IPS DF 4.7 (cell line): ENCODE measurements around the gene ZNF333.
"Not testable (repeated sequence)": the region's sequence is repeated elsewhere in the genome, so short reads cannot be mapped to it uniquely, and the experiment has no call there.

ENCODE experiments used
- DNase-seq: peaks from one replicate; pipeline ENCODE4 v3.0.0-alpha.2; 2013; ENCODE audit warnings: low spot score; ENCODE audit errors: extremely low read depth

Gene ZNF333

DNA sequence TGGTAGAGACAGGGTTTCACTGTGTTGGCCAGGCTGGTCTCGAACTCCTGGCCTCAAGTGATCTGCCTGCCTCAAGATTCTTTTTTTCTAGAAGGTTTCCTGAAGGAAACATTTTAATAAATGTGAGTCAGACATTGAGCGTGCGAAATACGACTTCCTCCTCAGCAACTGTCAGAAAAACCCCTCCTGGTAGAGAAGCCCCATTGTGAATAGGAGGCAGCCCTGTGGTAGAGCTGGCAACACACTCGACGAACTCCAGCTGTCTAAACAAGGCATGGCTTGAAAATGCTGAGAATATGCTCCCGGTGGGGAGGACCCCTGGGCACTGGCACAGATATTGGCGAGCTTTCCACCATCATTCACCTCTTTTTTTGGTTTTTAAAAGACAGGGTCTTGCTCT, 9.8 kb downstream of the ZNF333 start:
- no peak for DNase-seq

DNA sequence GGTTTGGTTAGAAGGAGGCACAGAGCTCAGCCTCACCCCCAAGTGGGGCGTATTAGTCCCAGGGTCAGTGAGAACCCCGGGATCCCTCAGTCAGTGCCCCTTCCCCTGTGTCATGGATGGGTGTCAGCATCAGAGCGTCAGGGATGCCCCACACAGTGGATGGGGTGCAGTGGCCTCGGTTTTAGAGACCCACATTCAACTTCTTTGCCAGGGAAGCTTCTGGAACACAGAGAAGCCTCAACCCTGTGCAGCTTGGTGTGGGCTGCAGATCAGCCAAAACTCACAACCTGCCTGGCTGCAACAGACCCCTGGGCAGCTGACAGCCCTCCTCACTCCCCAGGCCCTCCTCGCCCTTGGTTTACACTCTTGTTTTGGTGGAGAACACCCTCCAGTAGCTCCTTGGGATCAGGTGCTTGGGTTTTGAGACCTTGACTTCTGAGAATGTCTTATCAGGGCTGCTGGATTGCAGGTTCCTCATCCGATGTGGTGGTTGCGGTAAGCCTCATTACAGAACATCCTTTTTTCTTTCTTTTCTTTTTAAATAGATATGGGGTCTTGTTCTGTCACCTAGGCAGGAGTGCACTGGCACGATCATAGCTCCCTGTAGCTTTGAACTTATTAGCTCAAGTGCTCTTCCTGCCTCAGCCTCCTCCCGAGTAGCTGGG, 11.0 kb downstream of the ZNF333 start:
- DNase-seq: no peak

DNA sequence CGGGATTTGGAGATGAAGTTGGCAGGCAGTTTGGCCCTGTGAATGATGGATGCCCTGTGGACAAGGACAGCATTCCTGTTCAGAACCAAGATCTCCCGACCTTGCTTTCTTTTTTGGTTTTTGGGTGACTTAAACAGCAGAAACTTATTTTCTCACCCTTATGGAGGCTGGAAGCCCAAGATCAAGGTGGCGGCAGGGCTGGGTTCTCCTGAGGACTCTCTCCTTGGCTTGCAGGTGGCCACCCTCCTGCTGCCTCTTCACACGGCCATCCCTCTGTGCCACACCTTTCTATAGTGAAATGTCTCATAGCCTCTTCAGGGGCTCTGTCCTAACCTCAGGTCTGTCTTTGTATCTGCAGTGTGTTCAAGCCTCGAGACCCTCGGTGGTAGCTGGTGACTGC, 14.0 kb downstream of the ZNF333 start:
- no peak for DNase-seq

- no peak for DNase-seq
Measured at GRCh38 chr19:14704450-14704849, 14.6 kb downstream of the ZNF333 start.

GRCh38 chr19:14715841-14716240, 26.0 kb downstream of the ZNF333 start:
- DNase-seq: no peak

GRCh38 chr19:14718522-14719116, 28.8 kb downstream of the ZNF333 start:
- DNase-seq: no peak

GRCh38 chr19:14719162-14719561, 29.3 kb downstream of the ZNF333 start:
- no peak for DNase-seq

- no peak for DNase-seq
Measured at GRCh38 chr19:14722127-14722526, 32.3 kb downstream of the ZNF333 start.

DNA sequence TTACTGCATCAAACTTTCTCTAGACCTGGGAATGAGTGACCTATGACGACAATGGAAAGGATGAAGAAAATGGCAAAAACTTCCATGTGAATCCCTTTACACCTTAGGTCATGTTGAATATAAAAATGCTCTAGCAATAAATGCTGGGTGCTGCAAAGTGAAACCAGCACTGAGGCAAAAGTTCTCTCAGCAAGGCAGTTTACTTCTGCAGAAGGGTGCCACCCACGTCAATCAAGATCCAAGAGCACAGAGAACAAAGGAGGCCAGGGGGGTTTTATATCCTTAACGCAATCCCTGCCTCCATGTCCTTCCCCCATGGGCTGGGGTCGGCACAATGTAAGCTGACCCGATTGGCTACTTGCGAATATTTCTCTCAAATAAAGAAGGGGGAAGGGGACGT, 38.7 kb downstream of the ZNF333 start:
- no peak for DNase-seq

GRCh38 chr19:14731200-14731599, 41.4 kb downstream of the ZNF333 start:
- no peak for DNase-seq

DNA sequence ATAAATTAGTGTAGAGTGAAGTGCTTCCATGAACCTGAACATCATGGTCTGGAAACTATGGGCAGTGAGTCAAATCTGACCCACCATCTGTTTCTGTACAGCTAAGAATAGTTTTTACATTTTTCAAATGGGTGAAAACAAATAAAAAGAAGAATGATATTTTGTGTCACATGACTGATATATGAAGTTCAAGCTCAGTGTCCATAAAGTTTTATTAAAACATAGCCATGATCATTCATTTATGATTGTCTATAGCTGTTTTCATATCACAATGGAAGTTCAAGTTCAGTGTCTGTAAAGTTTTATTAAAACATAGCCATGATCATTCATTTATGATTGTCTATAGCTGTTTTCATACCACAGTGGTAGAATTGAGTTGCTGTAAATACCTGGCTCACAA, 42.7 kb downstream of the ZNF333 start:
- DNase-seq: no peak

GRCh38 chr19:14733574-14733973, 43.7 kb downstream of the ZNF333 start:
- DNase-seq: no peak

GRCh38 chr19:14735915-14736314, 46.1 kb downstream of the ZNF333 start:
- DNase-seq: no peak

DNA sequence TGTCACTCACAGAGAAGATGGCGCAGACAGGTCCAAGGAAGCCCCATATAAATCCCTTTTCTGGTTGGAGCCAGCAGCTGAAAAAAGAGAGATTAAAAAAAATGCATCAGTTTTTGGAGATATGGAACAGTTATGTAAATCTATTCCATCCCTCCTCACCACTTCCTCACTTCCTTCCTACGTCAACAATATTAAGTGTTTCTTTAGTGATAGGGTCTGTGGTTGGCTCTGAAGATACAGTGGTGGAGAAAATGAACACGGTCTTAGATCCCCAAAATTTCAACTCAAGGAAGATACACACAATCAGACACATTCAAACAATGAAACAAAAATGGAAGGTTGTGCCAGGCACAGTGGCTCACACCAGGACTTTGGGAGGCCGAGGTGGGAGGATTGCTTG, 57.0 kb downstream of the ZNF333 start:
- no peak for DNase-seq

DNA sequence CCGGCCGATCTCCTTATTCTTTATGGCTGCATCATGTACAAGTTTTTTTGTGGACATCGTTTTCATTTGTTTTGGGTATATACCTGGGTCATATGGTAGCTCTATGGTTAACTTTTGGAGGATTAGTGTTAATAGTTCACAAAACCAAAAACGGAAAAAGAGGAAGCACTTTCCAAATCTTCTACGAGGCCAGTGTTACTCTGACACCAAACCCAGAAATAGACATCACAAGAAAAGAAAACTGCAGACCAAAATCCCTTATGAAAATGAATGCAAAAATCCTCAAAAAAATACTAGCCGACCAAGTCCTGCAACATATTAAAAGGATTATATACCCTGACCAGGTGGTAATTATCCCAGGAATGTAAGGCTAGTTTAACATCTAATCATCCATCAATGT, 58.8 kb downstream of the ZNF333 start:
- DNase-seq: no peak

DNA sequence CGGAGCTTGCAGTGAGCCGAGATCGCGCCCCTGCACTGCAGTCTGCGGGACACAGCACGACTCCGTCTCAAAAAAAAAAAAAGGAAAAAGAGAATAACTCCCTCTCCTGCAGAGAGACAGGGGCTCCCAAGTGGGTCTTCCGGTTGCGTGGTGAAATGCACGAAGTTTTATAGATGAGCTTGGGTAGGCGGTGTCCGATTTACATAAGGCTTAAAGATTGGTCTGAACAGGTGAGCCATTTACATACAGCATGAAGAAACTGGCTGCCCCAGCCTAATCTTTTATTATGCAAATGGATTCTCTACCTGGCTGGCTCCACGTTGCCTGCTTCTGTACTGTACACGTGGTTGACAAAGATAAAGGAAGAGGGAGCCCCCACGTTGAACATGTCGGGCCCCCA, 69.0 kb downstream of the ZNF333 start:
- peak; percentile 60 for DNase-seq

DNA sequence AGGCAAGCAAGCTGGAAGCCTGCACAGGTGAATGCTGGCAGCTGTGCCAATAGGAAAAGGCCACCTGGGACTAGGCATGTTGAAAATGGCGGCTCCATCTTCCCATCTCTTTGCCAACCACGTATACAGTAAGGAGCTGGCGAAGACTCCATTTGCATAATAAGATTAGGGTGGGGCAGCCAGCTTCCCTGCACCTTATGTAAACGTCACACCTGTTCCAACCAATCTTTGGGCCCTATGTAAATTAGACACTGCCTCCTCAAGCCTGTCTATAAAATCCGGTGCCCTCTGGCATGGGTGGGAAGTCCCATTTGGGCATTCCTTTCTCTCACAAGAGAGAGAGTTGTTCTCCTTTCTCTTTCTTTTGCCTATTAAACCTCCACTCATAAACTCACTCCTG, 71.8 kb downstream of the ZNF333 start:
- DNase-seq: no peak

DNA sequence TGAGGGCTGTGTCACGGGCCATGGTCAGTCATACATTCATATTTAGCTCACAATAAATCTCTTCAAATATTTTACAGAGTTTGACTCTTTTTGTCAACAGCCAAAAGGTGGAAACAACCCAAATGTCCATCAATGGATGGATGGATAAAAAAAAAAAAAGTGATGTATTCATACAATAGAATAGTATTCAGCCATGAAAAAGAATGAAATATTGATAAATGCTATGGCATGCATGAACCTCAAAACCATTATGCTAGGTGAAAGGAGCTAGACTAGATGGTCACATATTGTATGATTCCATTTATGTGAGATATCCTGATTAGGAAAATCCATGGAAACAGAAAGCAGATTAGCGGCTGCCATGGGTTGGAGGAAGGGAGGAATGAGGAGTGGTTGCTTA, 72.3 kb downstream of the ZNF333 start:
- no peak for DNase-seq

DNA sequence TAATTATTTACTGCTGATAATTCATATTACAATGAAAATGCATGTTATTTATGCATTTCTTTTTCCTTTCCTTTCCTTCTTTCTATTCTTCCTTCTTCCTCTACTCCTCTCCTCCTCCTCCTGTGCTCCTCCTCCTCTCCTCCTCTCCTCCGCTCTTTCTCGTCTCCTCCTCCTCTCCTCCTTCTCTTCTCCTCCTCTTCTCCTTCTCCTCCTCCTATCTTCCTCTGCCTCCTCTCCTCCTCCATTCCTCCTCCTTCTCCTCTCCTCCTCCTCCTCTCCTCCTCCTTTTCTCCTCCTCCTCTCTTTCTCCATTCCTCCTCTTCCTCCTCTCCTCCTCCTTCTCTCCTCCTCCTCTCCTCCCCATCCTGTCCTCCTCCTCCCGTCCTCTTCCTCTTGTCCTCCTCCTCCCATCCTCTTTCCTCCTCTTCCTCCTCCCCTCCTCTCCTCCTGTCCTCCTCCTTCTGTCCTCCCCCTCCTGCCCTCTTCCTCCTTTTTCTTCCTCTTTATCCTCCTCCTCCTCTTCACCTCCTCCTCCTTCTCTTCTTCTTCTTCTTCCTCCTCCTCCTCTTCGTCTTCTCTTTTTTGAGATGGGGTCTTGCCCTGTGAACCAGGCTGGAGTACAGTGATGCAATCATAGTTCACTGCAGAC, 73.8 kb downstream of the ZNF333 start:
- no peak for DNase-seq

GRCh38 chr19:14764401-14764800, 74.6 kb downstream of the ZNF333 start:
- no peak for DNase-seq

DNA sequence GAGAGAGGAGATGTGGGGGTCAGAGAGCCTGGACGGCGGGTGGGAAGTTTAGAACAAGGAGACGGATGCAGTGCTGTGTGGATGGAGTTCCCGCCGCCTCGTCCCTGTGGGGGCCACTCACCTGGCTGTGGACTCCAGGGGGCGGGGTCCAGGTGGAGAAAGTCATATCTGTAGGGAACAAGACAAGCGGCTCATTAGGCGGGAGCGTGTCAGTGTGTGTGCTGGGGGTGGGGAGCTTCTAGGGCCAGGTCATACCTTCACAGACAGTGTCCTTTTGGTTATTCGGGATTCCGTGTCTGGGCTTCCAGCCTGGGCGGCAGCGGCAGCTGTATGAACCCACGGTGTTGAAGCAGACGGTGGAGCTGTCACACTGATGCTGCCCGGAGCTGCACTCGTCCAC, 75.6 kb downstream of the ZNF333 start:
- not testable (repeated sequence) for DNase-seq

- not testable (repeated sequence) for DNase-seq
Measured at GRCh38 chr19:14765841-14766240, 76.0 kb downstream of the ZNF333 start.

DNA sequence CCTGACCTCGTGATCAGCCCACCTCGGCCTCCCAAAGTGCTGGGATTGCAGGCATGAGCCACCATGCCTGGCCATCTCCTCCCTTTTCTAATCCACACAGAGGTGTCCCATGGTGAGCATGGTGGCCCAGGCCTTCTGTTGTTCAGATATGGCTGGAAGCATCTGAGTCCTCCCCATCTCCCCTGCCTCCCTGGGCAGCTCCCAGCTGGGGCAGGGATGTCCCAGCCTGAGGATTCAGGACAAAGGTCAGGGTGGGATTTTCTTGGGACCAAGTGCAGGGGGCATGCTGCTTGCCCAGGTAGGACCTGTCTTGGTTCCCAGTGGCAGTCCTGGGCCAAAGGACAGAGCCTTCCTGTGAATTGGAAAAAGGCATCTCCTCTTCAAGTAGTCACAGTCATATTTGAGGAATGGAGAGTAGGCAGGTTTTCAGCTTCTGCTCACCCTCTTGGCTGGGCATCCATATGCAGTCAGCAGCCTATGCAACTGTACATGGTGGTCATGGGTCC, 77.7 kb downstream of the ZNF333 start:
- no peak for DNase-seq
